ENCODE data around the gene MYO18A.

GRCh38 chr17:29036584-29036983, 143.6 kb downstream of the MYO18A start:
- TF ChIP-seq CTCF (IDR thresholded peaks at IDR 0.05) (no peak), POLR2A (IDR thresholded peaks at IDR 0.05) (no peak)
